ENCODE results near the gene SNAP91. TPM values are rescaled to one million over a fixed set of nuclear protein-coding genes. Genes with fewer than 3 reads are reported as not detected.

Gene SNAP91
- total and polyA plus RNA-seq, 2 donors (not counting 3 experiments of a cell fraction or from before 2014, with no cell fraction given) = 1.3 to 1.5 TPM

- no peaks in the 10 kb centered on the region for H4K20me1 ChIP-seq (replicated peaks; ENCODE audit: control insufficient read depth, extremely low read depth, insufficient read depth, low read length)
- H2AFZ ChIP-seq (ENCODE audit: low read depth, low read length) = no peak overlapping the region
- BruUV-seq (replicated peaks) = no TSS peak
- dilution Hi-C loops (cut with MboI; ENCODE audit: extremely low pct_ligation_motif_present, low sequenced_read_pairs) = no loop called here
- FAIRE-seq = no peak
- H3K9ac ChIP-seq (replicated peaks; ENCODE audit: extremely low read depth, insufficient read depth, low read length) = no peak overlapping the region
- intact Hi-C loops (cut with micrococcal nuclease) = no loop called here
- ChIA-PET CTCF (interaction anchor here (1.0 to 3.0 kb wide), 4 partner anchors 11 to 67 kb away, joined by 3 to 27 read pairs (median 4); no protein-coding TSS in a partner anchor), POLR2A (no interaction called here)
- no peak overlapping the region for H3K27ac ChIP-seq (ENCODE audit: insufficient read depth, low read depth, low read length)
- no peak for DNase-seq (ENCODE audit: low read depth, low spot score)
- no peaks in the 10 kb centered on the region for H3K9me1 ChIP-seq (replicated peaks; ENCODE audit: control insufficient read depth, extremely low read depth, insufficient read depth, low read length)
- no peaks in the 10 kb centered on the region for H3K36me3 ChIP-seq (ENCODE audit: control insufficient read depth in 2 of 2, extremely low read depth in 1 of 2, insufficient read depth in 2 of 2, low read length in 2 of 2)
- H3K27me3 ChIP-seq (ENCODE audit: control insufficient read depth in 2 of 2, insufficient read depth in 2 of 2, low read length in 2 of 2) = no peaks in the 10 kb centered on the region
- no peak for TF ChIP-seq POLR2AphosphoS5 (IDR thresholded peaks at IDR 0.05; ENCODE audit: insufficient read depth, low read depth, low read length)
- TF ChIP-seq MYC (IDR thresholded peaks at IDR 0.05; ENCODE audit: low read depth, low read length) = no peak
- TF ChIP-seq, protein P1, sequence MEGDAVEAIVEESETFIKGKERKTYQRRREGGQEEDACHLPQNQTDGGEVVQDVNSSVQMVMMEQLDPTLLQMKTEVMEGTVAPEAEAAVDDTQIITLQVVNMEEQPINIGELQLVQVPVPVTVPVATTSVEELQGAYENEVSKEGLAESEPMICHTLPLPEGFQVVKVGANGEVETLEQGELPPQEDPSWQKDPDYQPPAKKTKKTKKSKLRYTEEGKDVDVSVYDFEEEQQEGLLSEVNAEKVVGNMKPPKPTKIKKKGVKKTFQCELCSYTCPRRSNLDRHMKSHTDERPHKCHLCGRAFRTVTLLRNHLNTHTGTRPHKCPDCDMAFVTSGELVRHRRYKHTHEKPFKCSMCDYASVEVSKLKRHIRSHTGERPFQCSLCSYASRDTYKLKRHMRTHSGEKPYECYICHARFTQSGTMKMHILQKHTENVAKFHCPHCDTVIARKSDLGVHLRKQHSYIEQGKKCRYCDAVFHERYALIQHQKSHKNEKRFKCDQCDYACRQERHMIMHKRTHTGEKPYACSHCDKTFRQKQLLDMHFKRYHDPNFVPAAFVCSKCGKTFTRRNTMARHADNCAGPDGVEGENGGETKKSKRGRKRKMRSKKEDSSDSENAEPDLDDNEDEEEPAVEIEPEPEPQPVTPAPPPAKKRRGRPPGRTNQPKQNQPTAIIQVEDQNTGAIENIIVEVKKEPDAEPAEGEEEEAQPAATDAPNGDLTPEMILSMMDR (IDR thresholded peaks at IDR 0.05; ENCODE audit: extremely low read depth in 1 of 2, insufficient read depth in 1 of 2, low read depth in 1 of 2, low read length in 2 of 2) = no peak
- no peak for TF ChIP-seq GATA2 (IDR thresholded peaks at IDR 0.05; ENCODE audit: insufficient read depth, insufficient read length, low read depth, low read length)
- no peak for TF ChIP-seq MAX (IDR thresholded peaks at IDR 0.05; ENCODE audit: insufficient read depth, insufficient read length)
- no peak for TF ChIP-seq POLR2A (IDR thresholded peaks at IDR 0.05; ENCODE audit: low read depth, low read length)
- no peak for TF ChIP-seq EZH2 (IDR thresholded peaks at IDR 0.05; ENCODE audit: borderline replicate concordance, low read depth, low read length, severe bottlenecking)
- no peak for TF ChIP-seq JUN (IDR thresholded peaks at IDR 0.05; ENCODE audit: borderline replicate concordance, insufficient read depth, insufficient read length, low read depth)
- no peak for TF ChIP-seq FOS (IDR thresholded peaks at IDR 0.05; ENCODE audit: borderline replicate concordance, insufficient read depth, low read length)
- no peak overlapping the region for H3K4me2 ChIP-seq (ENCODE audit: insufficient read depth, low read length)
- H3K79me2 ChIP-seq (ENCODE audit: control insufficient read depth, insufficient read depth, low read length) = no peaks in the 10 kb centered on the region
- no peaks in the 10 kb centered on the region for H3K4me1 ChIP-seq (ENCODE audit: control insufficient read depth, extremely low read depth, insufficient read depth, low read length)
- H3K4me3 ChIP-seq (replicated peaks in 1 of 3; ENCODE audit: insufficient read depth in 1 of 3, low read depth in 1 of 3, low read length in 3 of 3) = no peak overlapping the region
- H3K9me3 ChIP-seq (replicated peaks; ENCODE audit: control insufficient read depth, insufficient read depth, low read length) = no peaks in the 10 kb centered on the region
These were observed 105.3 kb downstream of the SNAP91 start for GRCh38 chr6:83603551-83603950.
